ENCODE measurements around the gene LRRC32.

Gene LRRC32

DNA sequence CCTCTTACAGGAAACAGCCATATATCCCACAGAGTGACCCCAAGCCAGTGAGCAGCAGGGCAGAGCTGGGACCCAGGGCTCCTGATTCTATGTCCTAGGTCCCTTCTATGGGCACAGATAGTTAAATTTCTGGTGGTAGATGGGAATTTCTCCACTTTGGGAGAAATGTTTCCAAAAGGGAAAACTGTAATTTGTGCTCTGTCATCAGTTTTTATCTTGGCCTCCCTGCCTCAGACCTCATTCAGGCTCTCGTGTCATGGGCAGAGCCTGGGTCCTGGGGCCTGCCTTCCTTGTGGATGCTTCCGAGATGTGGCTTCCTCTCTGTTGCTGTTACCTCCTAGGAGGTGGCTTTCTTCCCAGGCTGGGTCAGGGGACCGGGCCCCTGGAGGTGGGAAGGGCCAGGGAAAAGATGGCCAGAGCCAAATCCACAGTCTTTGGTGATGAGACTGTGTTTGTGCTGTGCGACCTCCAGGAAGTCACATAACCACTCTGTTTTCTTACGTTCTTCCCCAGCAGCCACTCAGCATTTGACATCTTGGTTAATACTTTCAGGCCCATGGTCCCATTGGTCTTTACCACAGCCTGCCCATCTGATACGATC is 8.6 kb downstream of the LRRC32 start:
- no peak for DNase-seq

DNA sequence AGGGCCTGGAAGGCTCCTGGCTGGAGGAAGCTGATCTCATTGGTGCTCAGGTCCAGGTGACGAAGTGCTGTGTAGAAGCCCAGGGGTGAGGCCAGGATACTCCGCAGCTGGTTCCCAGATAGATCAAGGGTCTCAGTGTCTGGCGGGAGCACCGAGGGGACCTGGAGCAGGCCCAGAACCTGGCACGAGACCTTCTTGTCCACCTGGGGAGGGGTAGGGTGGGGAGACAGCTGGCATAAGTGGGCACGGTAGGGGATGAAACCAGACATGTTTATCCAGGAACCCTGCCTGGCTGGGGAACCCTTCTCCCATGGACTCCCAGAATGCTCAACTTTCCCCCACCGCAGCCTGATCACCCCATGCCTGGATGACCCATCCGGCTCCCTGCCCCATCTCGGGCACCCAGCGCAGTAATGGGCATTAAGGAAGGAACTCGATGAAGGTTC is 9.2 kb downstream of the LRRC32 start:
- no peak for DNase-seq

DNA sequence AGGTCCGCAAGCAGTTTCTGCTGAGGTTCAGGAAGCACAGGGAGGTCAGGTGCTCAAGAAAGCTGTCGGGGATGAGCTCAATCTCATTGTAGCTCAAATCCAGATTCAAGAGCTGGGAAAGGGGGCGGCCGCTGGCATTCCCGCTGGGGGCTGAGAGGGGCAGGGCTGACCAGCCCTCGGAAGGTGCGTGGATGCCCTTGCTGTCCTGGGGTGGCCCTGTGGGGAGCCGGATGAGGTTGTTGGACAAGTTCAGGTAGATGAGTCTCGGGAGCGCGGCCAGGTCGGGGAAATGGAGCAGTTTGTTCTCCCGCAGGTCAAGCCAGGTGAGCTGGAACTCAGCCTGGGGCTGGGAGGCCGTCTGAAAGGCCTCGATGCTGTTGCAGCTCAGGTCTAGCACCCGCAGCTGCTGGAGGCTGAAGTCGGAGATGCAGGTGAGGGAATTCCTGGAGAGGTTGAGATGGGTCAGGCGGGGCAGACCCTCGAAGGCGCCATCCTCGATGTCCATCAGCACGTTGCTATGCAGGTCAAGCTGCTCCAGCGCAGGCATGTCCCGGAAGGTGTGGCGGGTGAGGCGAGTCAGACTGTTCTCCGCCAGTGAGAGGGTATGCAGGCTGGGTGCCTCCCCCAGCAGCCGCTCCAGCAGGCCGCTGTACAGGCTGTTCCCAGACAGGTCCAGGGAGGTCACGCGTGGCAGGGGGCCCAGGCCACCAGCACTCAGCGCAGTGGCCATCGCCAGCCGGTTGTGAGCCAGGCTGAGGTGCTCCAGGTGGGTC is 9.8 kb downstream of the LRRC32 start:
- no peak for DNase-seq

DNA sequence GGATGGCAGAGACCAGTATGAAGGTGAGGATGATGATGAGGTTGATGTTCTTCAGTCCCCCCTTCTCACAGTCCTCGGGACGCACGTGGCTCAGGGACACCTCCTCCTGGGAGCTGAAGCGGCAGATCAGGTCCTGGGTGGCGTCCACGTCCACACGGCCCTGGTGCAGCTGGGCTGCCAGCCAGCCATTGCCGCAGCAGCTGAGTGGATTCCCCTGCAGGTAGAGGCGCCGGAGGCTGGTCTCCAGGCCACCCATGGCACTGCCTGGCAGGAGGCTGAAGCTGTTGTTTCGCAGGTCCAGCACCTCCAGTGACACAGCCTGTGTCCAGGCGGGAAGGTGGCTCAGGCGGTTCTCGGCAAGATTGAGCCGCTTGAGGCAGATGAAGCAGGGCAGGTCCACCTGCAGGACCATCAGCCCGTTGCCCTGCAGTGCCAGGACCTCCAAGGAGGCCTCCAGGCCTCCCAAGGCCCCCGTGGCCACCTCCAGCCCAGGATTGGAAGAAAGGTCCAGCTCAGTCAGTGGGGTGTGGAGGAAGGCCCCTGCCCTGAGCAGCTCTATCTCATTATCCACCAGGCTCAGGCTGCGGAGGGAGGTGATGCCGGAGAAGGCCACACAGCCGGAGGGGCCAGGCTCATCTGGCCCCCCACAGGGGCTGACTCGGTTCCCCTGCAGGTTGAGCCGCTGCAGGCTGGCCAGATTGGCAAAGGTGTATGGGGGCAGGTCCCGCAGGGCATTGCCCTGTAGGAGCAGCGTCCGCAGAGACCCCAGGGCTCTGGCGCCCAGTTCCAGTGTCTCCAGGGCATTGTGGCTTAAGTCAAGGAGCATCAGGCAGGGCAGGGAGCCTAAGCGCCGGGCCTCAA is 10.6 kb downstream of the LRRC32 start:
- DNase-seq = no peak

DNA sequence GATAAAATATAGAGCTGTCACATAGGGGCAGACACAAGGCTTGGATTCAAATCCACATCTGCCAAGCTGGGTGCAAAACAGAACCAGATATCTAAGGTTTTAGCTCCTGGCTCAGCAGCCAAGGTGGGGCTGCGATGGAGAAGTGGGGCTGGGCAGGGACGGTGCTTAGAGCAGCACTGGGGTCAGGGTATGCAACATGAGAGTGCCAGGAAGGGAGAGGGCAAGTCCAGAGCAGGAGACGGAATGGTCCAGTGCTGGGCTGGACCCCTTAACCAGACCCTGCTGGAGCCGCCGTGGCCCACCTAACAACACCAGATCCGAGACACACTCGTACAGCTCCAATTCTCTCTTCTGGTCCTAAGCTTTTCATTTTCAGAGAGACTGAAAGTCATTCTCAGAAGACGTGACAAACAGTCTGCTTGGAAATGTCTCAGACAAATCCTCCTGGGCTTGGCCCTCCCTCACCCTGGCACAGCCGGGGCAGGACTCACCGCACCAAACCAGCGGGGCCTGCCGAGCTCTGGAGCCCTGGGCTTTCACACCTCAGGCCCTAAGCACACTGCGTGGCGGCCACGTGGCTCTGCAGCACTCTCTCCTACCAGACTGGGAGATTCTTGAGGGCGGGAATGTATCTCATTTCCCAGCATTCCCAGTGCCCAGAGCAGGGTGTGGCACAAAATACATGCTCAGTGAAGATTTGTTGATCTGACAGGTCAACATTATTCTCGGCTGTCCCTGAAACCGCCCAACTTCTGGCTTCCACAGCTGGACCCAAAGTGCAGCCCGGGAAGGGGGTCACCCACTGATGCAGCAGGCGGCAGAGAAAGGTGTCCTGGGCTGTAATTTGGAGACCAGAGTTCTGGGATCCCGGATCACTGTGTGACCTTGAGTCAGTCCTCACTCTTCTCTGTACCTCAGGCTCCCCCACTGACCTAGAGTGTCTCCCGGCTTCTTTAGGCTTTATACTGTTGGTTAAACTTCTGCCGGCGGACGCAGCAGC is 11.6 kb downstream of the LRRC32 start:
- DNase-seq = no peak

DNA sequence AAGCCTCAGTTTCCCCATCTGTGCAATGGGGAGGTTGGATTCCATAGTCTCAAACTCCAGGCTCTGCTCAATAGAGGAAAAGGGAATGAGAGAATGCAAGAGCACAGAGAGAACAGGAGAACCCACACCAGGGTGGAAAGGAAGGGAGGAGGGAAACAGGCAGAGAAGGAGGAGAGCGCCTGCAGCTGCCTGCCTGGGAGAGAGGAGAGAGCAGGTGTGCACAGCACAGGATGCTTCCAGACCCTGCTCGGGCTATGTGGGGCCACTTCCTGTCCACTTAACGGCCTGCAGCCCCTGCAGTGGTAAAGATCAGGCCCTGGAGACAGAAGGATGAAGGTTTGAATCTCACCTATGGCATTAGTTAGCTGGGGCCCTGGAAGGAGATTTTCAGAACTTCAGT is 12.3 kb downstream of the LRRC32 start:
- no peak for DNase-seq

DNA sequence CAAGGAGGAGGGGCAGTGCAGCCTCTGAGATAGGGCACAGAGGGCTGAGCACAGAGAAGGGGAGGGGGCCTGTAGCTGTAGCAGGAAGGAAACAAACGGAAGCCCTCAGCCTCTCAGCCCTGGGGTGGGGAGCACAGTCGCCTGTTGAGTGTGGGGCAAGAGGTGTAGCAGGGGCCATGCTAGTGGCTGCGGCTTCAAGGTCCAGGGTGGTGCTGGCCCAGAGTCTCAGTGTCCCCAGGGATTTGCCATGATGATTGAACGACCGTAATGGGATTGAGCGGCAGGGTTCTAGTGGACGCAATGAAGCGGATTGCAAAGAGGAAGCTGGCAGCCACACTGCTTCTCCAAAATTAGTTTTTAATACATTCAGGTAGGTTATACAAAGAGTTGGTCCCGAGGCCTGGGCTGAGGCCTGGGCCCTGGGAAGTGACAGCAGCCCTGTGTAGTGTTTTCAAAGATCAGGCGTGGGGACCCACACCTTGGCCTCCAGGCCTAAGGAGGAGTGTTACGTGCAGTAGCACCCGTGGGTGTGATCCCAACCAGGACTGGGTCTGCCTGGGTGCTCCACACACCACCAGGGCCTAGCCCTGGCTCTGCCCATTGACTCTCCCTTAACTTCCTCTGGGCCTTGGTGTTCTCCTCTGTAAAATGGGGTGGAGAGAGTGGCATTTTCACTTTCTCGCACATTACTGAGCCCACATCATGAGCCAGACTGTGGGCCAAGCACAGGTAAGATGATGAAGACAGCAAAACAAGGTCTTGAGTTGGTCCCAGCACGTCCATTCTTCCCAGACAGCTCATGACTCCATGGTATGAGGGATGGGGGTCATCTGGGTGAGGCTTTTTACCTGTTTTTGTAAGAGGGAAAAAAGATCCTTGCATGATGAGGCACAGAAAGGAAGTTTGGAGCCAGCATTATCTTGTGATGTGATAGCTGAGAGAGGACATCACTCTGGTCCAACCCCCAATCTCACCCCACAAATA is 13.1 kb downstream of the LRRC32 start:
- no peak for DNase-seq

DNA sequence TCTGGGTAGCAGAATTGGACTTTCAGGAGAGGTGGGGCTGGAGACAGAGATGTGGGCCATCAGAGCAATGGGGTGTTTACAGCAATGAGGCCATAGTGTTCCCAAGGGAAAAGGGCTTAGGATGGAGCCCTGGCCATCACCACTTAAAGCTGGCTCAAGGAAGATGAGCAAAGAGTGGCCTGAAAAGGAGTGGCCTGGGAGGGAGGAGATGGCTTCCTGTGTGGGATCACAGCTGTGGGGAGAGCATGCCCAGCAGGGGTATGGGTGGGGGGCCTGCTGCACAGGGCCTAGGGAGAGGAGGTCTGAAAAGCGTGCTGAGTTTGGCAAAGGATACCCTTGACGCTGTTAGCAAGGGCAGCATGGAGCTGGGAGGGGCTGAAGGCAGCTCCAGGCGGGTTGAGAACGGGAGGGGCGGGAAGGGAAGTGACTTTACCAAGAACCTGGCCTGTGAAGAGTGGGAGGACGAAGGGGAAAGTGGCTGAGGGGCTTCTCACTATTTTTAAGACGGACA is 13.9 kb downstream of the LRRC32 start:
- no peak for DNase-seq

DNA sequence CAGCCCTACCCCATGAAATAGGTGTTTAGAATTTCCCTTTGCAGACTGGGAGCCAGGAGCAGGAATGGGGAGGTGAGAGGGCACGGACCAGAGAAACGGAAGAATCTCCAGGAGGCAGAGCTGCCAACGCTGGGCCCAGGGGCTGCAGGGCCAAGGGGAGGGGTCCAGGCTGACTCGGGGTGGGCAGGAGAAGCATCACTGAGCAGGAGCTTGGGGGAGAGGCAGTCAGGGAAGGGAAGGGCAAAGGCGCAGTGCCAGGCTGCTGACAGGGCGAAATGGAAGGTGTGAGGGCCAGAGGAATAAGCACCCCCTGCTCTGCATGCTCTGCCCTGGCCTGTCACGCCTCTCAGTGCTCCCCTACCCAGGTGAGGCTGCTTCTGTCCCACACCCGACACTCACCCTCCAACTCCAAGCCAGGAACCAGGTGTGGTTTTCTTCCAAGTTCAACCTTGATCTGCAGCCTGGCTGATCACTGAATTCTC is 14.5 kb downstream of the LRRC32 start:
- DNase-seq = no peak

DNA sequence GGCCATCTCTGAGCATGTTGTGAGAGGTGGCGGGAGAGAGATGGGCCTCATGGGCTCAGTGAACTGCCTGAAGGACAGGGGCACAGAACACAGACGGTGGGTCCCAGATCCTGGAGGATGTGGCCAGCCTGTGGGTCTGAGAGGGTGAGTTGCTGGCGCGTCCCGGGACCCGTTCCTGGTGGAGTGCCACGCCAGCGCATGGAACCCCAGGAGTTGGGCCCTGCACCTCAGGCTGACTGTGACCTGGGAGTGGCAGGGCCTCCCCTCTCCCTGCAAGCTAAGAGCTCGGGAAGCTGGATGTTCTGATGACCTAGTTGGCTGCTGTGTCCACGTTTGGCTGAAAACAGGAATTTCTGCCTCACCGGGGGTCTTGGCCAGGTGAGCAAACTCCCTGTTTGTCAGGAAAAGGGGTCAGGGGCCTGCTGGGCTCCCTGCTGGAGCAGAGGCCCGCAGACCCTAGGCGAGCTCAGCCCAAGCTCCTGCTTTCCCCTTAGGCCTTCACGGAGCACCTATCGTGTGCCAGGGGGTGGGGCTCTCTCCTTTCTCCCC is 15.0 kb downstream of the LRRC32 start:
- no peak for DNase-seq

DNA sequence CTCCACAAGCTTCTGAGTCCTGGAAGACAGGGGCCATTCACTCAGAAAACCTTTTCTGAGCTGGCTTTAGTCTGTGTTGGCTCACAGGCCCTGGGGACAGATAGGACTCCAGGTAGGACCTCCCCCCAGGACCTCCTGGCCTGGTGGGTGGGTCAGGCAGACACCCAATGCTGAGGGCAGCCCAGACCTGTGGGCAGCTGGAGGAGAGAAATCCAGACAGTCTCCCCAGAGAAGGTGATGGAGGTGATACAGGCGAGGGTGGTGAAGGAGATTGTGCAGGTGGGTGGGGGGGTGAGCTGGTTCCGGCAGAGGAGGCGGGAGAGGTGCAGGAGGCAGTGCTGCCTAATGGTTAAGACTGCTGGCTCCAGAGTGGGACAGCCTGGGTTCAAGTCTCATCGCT is 15.6 kb downstream of the LRRC32 start:
- DNase-seq = no peak

DNA sequence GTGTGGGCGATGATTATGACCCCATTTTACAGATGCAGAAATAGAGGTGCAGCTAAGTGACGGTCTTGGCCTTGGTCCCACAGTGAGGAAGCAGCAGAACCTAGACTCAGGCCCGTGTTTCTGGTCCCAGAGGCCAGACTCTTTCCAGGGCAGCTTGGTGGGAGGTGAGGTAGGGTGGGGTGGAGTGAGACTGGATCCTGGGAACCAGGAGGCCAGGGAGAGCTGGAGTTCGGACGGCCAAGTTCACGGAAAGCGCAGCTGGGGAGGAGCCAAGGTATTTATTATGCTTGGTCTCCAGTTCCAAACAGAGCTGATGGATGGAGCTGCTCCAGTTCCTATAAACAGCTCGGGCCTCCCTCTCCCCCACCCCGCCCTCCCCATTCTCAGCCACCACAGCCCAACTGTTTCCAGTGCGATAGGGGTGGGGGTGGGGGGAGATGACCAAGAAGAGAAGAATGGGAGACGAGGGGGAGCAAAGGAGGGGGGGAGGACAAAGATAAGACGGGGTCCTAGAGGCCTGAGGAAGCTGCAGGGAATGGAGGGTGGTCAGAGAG is 16.2 kb downstream of the LRRC32 start:
- DNase-seq = no peak

DNA sequence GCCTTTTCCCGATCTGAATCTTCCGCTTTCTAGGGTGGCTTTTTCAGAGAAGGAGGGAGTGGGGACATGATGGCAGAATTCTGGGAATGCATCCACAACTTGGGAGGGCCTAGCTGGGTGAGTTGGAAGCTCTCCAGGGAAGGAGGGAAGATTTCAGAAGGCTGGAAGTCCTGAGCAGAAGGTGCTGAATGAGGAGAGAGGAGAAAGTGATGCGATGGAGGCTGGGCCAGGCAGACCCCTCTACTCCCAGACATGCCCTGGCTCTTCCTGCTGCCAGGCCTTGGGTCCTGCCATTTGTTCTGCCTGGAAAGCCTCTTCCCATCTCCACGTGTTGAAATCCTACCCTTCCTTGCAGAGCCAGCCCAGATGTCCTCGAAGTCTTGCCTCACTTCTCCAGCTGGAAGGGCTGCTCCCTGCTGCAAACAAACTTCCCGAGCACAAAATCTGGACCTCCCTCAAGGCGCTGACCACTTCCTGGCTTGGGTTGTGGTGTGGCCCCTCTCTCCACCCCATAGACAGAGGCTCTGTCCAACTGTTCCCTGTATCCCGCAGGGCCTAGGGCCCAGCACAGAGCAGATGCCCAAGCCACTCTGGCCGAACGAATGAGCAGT is 16.8 kb downstream of the LRRC32 start:
- no peak for DNase-seq

DNA sequence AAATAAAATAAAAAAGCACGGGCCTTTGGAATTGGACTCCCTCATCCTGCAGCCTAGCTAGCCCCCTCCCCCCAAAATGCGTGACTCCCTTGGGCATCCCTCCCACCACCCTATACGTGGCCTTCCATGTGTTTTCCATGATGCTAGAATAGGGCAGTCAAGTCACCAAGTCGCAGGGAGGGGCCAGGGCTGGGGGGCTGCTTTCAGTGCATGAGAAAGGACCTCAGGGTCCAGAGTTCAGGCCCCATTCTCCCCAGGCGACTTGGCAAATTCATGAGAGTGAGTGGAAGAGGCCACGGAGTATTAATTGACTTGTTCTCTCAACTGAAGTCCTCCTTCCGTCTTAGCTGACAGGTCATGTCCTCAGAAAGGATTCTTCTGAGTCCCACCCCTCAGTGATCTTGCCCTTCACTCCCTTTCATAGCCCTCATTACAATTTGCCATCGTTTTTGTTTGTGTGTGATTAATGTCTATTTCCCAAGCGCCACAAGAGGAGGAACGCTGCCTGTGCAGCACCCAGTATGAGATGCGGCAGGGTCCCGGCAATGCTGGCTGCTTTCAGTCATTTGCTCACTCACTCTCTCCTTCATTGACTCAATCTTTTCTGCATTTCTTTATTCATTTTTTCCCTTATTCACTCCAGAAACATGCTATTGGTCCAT is 17.4 kb downstream of the LRRC32 start:
- DNase-seq = no peak

DNA sequence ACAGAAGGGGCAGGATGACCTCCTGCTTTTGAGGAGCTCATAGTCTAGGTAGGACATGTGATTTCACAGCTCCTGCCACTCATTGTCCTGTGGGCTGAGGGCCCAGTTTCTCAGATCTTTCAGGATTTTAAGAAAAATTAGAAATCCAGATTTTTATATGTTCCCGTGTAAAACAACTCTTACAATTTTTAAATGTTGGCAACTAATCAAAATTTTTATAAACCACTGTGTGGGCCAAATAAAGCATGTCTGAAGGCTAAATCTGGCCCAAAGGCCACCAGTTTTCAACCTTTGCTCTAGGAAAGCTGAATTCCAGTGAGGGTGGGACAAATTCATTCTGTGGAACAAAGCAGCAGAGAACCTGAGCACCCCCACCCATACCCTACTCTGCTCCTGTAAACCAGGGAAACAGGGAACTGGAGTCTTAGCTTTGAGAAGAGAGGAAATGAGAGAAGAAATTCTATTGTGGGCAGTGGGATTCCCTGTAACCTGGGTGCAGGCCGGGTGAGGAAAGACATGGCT is 20.6 kb downstream of the LRRC32 start:
- DNase-seq = no peak

DNA sequence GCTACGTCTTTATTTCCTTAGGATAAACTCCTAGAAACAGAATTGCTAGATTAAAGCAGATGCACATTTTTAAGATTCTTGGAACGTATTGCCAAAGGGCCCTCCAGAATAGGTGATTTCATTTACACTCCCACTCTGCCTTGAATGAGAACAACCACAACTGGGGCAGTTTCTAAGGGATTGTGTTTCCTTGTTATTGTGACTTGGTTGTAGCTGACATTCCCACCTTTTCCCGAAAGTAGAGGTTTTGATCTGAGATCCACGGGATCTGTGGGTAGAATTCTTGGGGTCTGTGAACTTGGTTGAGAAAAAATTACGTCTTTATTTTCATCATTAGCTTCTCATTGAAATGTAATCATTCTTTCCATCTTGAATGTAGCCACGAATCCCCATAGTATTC is 21.5 kb downstream of the LRRC32 start:
- DNase-seq = no peak

DNA sequence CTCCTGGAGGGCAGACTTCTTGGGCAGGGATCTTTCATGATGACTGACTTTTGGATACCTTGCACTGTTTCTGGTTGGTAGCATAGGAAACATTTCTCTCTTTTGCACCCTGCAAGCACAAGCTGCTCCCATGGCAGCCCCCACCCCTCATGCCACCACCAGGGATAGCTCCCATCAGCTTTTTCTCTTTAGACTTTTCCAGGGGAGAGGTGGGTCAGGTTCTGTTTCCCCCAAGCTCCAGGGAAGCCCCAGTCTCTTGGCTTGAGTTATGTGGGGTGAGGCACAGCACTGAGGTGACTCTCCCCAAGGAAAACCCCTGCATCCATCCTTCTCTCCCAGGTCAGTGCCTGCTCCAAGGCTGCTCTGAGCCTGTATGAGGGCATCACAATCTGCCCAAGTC is 22.5 kb downstream of the LRRC32 start:
- no peak for DNase-seq

DNA sequence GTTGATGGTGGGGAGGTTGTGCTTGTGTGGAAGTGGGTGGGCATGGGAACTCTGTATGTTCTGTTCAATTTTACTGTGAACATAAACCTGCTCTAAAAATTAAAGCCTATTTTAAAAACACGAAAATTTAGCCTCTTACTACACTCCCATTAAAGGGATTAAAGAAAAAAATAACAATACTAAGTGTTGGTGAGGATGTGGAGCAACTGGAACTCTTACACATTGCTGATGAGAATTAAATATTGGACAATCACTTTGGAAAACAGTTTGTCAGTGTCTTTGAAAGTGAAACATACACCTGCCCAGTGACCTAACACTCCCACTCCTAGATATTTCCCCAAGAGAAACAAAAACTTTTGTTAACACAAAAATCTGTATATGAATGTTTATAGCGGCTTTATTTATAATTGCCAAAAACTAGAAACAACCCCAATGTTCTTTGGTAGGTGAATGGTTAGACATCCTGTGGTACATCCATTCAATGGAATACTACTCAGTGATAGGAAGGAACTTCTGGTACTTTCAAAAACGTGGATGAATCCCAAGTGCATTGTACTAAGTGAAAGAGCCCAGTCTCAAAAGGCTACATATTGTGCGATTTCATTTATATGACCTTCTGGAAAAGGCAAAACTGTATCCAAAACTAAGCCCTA is 23.5 kb downstream of the LRRC32 start:
- no peak for DNase-seq
